ENCODE measurements around the gene SLC9A9.

The SLC9A9 gene

GRCh38 chr3:143590660-143591059, 257.6 kb downstream of the SLC9A9 start:
- DNase-seq = no peak

- DNase-seq = no peak
Measured at GRCh38 chr3:143586576-143586975, 261.7 kb downstream of the SLC9A9 start.

- DNase-seq = no peak
Measured at GRCh38 chr3:143585720-143586456, 262.4 kb downstream of the SLC9A9 start.

GRCh38 chr3:143584474-143584873, 263.8 kb downstream of the SLC9A9 start:
- DNase-seq = no peak

GRCh38 chr3:143581972-143582722, 266.1 kb downstream of the SLC9A9 start:
- no peak for DNase-seq

- DNase-seq = no peak
Measured at GRCh38 chr3:143578810-143579435, 269.3 kb downstream of the SLC9A9 start.

- DNase-seq = no peak
Measured at GRCh38 chr3:143576568-143577270, 271.5 kb downstream of the SLC9A9 start.

- DNase-seq = no peak
Measured at GRCh38 chr3:143574933-143575332, 273.3 kb downstream of the SLC9A9 start.

GRCh38 chr3:143573610-143574303, 274.5 kb downstream of the SLC9A9 start:
- DNase-seq = no peak

- no peak for DNase-seq
Measured at GRCh38 chr3:143571548-143571947, 276.7 kb downstream of the SLC9A9 start.

- DNase-seq = no peak
Measured at GRCh38 chr3:143567823-143568222, 280.4 kb downstream of the SLC9A9 start.

- no peak for DNase-seq
Measured at GRCh38 chr3:143565951-143566350, 282.3 kb downstream of the SLC9A9 start.

GRCh38 chr3:143563786-143564185, 284.5 kb downstream of the SLC9A9 start:
- DNase-seq = no peak

GRCh38 chr3:143562789-143563188, 285.5 kb downstream of the SLC9A9 start:
- DNase-seq = no peak

GRCh38 chr3:143559296-143559695, 289.0 kb downstream of the SLC9A9 start:
- no peak for DNase-seq

GRCh38 chr3:143552851-143553250, 295.4 kb downstream of the SLC9A9 start:
- DNase-seq = no peak

- DNase-seq = no peak
Measured at GRCh38 chr3:143551761-143552160, 296.5 kb downstream of the SLC9A9 start.

- DNase-seq = no peak
Measured at GRCh38 chr3:143548861-143549497, 299.3 kb downstream of the SLC9A9 start.

GRCh38 chr3:143548393-143548792, 299.9 kb downstream of the SLC9A9 start:
- DNase-seq = no peak

GRCh38 chr3:143538577-143538981, 309.7 kb downstream of the SLC9A9 start:
- no peak for DNase-seq

- DNase-seq = no peak
Measured at GRCh38 chr3:143538061-143538460, 310.2 kb downstream of the SLC9A9 start.
